B cell (primary cell): ENCODE measurements around the gene DENND10. TPM values are rescaled to one million over a fixed set of nuclear protein-coding genes. Genes with fewer than 3 reads are reported as not detected.

Experiments
- ATAC-seq: fragments of 200-7000 bp; cut with Tn5 transposase; one replicate; pipeline ENCODE4 v1.10.0; 2021; ENCODE audit warnings: low read depth, mild to moderate bottlenecking, moderate number of reproducible peaks, moderate library complexity
- CTCF ChIA-PET: fragments of 350-600 bp; sonication (Branson Sonifier 250); formaldehyde crosslinking; loops from one replicate; lab custom pipeline; 2021; ENCODE audit warnings: antibody characterized with exemption, inconsistent platforms; lab: Charles Lee
- POLR2A ChIA-PET: fragments of 350-600 bp; sonication (Branson Sonifier 250); formaldehyde crosslinking; loops from one replicate; lab custom pipeline; 2021; ENCODE audit warnings: antibody characterized with exemption; lab: Charles Lee
- DNase-seq: peaks from one replicate; pipeline ENCODE4 v3.0.0; 2013
- H2AFZ ChIP-seq: 2 replicates; pipeline ENCODE4 v1.6.1; 2012; ENCODE audit warnings: mild to moderate bottlenecking, low read depth, low read length; ENCODE audit not compliant: insufficient read depth, poor library complexity, severe bottlenecking
- H3K27ac ChIP-seq, 2 donors: 1 replicate in 1 of 2; 2 replicates in 1 of 2; pipeline ENCODE4 v1.5.1; 2012 to 2013; ENCODE audit warnings: low read length in 2 of 2, mild to moderate bottlenecking in 2 of 2, moderate library complexity in 1 of 2
- H3K27me3 ChIP-seq, 4 experiments: fragments of 200-600 bp in 1 of 4; sonication (generic) in 1 of 4; replicated peaks in 1 of 4; 1 replicate in 2 of 4; 2 replicates in 2 of 4; pipeline versions ENCODE4 v1.6.1 to v1.7.0; 2013 to 2016; ENCODE audit warnings: low read length in 3 of 4, mild to moderate bottlenecking in 2 of 4, mixed read lengths in 1 of 4, moderate library complexity in 1 of 4; ENCODE audit not compliant: insufficient read depth in 4 of 4, control insufficient read depth in 3 of 4; ENCODE audit errors: control extremely low read depth in 1 of 4
- H3K36me3 ChIP-seq, 2 experiments: replicated peaks in 1 of 2; 1 replicate in 1 of 2; 2 replicates in 1 of 2; pipeline versions ENCODE4 v1.6.1 to v1.7.1; 2013; ENCODE audit warnings: low read length in 1 of 2; ENCODE audit not compliant: insufficient read depth in 2 of 2, control insufficient read depth in 1 of 2; ENCODE audit errors: control extremely low read depth in 1 of 2, extremely low read depth in 1 of 2
- H3K4me1 ChIP-seq, 2 donors: fragments of 200-600 bp in 1 of 2; sonication (generic) in 1 of 2; 1 replicate in 1 of 2; 2 replicates in 1 of 2; pipeline versions ENCODE4 v1.5.1 to v1.6.1; 2013 to 2017; ENCODE audit warnings: low read length in 2 of 2; ENCODE audit not compliant: control insufficient read depth in 2 of 2, insufficient read depth in 2 of 2
- H3K4me2 ChIP-seq: replicated peaks from 2 replicates; pipeline ENCODE3; 2012; ENCODE audit warnings: mild to moderate bottlenecking, low read depth, low read length; ENCODE audit not compliant: poor library complexity, severe bottlenecking
- H3K4me3 ChIP-seq, 5 experiments: fragments of 200-600 bp in 1 of 5; sonication (generic) in 1 of 5; 1 replicate in 3 of 5; 2 replicates in 2 of 5; pipeline versions ENCODE4 v1.5.1 to v1.7.0; 2011 to 2016; ENCODE audit warnings: low read length in 4 of 5, mild to moderate bottlenecking in 4 of 5, low read depth in 2 of 5, control low read depth in 1 of 5, moderate library complexity in 1 of 5; ENCODE audit not compliant: insufficient read depth in 1 of 5; ENCODE audit errors: control extremely low read depth in 1 of 5, extremely low read depth in 1 of 5
- H3K79me2 ChIP-seq: fragments of 200-600 bp; sonication (generic); one replicate; pipeline ENCODE4 v1.6.0; 2016; ENCODE audit warnings: low read length; ENCODE audit not compliant: control insufficient read depth, insufficient read depth
- H3K9ac ChIP-seq: fragments of 200-600 bp; sonication (generic); 2 replicates; pipeline ENCODE4 v1.6.1; 2017; ENCODE audit warnings: mild to moderate bottlenecking, low read length, moderate library complexity
- H3K9me3 ChIP-seq, 3 donors: one replicate each; pipeline versions ENCODE4 v1.6.1 to v1.7.1; 2013; ENCODE audit warnings: low read length in 2 of 3; ENCODE audit not compliant: control insufficient read depth in 2 of 3, insufficient read depth in 1 of 3; ENCODE audit errors: control extremely low read depth in 1 of 3
- H4K20me1 ChIP-seq: 2 replicates; pipeline ENCODE4 v1.6.0; 2012; ENCODE audit warnings: mild to moderate bottlenecking, low read length; ENCODE audit not compliant: insufficient read depth, control insufficient read depth, poor library complexity, severe bottlenecking
- H3K27ac Mint-ChIP-seq: one replicate; pipeline ENCODE4 v1.8.0; 2021; ENCODE audit warnings: mixed read lengths
- H3K27me3 Mint-ChIP-seq: one replicate; pipeline ENCODE4 v1.8.0; 2021; ENCODE audit warnings: mixed read lengths
- H3K4me1 Mint-ChIP-seq: one replicate; pipeline ENCODE4 v1.8.0; 2021; ENCODE audit warnings: mixed read lengths
- H3K4me3 Mint-ChIP-seq: one replicate; pipeline ENCODE4 v1.8.0; 2021; ENCODE audit warnings: mixed read lengths
- H3K9me3 Mint-ChIP-seq: one replicate; pipeline ENCODE4 v1.8.0; 2022; ENCODE audit warnings: mixed read lengths; ENCODE audit not compliant: insufficient read depth
- EZH2 ChIP-seq: IDR thresholded peaks from 2 replicates; pipeline ENCODE4 v1.6.1; 2012; ENCODE audit warnings: borderline replicate concordance, low read depth, mild to moderate bottlenecking, moderate library complexity, low read length; ENCODE audit not compliant: insufficient read depth, poor library complexity, severe bottlenecking
- WGBS: methylation state at CpG from one replicate; pipeline ENCODE4 v1.1.5; 2013; ENCODE audit warnings: missing lambda C conversion rate; ENCODE audit not compliant: insufficient coverage; 5-methylcytosine and 5-hydroxymethylcytosine counted together
- intact Hi-C: fragments of 100-400 bp; cut with micrococcal nuclease; formaldehyde crosslinking; loops from one replicate; pipeline ENCODE4 v1.10.0; 2022
- polyA plus RNA-seq: library from polyadenylated mRNA; depleted of rRNA; stranded (reverse); fragments of >200 nt; gene quantifications from 2 replicates; pipeline ENCODE4 v1.2.3, GENCODE V29; 2012
- total RNA-seq, 2 donors: library from RNA; stranded (reverse); fragments of 120-200 nt in 1 of 2; gene quantifications; 1 replicate in 1 of 2; 2 replicates in 1 of 2; pipeline versions ENCODE4 v1.2.3 to v1.2.4, GENCODE V29; 2013 to 2022
- TF ChIP-seq, protein P1 (sequence below): fragments of 200-600 bp; IDR thresholded peaks from one replicate; pipeline ENCODE4 v1.8.0; 2022; ENCODE audit warnings: antibody characterized with exemption, mild to moderate bottlenecking

DENND10 gene
- total and polyA plus RNA-seq, 2 donors (not counting 1 experiment from before 2014, with no cell fraction given): 16.6 to 24.4 TPM

- H2AFZ ChIP-seq: no peak overlapping the region
- no peaks in the 10 kb centered on the region for H3K9me3 Mint-ChIP-seq
- ChIA-PET CTCF (no interaction called here), POLR2A (interaction anchor here (0.6 kb wide), 1 partner anchor 198 kb away, joined by 3 read pairs; no protein-coding TSS in a partner anchor)
- no peak overlapping the region for H3K4me2 ChIP-seq
- TF ChIP-seq EZH2: no peak
- TF ChIP-seq, protein P1, sequence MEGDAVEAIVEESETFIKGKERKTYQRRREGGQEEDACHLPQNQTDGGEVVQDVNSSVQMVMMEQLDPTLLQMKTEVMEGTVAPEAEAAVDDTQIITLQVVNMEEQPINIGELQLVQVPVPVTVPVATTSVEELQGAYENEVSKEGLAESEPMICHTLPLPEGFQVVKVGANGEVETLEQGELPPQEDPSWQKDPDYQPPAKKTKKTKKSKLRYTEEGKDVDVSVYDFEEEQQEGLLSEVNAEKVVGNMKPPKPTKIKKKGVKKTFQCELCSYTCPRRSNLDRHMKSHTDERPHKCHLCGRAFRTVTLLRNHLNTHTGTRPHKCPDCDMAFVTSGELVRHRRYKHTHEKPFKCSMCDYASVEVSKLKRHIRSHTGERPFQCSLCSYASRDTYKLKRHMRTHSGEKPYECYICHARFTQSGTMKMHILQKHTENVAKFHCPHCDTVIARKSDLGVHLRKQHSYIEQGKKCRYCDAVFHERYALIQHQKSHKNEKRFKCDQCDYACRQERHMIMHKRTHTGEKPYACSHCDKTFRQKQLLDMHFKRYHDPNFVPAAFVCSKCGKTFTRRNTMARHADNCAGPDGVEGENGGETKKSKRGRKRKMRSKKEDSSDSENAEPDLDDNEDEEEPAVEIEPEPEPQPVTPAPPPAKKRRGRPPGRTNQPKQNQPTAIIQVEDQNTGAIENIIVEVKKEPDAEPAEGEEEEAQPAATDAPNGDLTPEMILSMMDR: no peak
- H4K20me1 ChIP-seq: no peaks in the 10 kb centered on the region
- H3K9me3 ChIP-seq: no peaks in the 10 kb centered on the region
- no peak overlapping the region for H3K4me3 ChIP-seq
- no peak overlapping the region for H3K9ac ChIP-seq
- DNase-seq (no peak), ATAC-seq (no peak)
- H3K4me1 Mint-ChIP-seq: peaks cover 3% of the 10 kb centered on the region
- H3K36me3 ChIP-seq: peaks cover 1 to 26% of the 10 kb centered on the region in 2 experiments
- no peaks in the 10 kb centered on the region for H3K79me2 ChIP-seq
- 96% methylated on average over 7 of the region's 9 CpGs for WGBS
- no peaks in the 10 kb centered on the region for H3K27me3 ChIP-seq
- H3K27ac ChIP-seq: no peak overlapping the region
- no peak overlapping the region for H3K27ac Mint-ChIP-seq
- peaks cover 0 to 2% of the 10 kb centered on the region in 2 donors for H3K4me1 ChIP-seq
- H3K4me3 Mint-ChIP-seq: no peak overlapping the region
- intact Hi-C loops: no loop called here
- H3K27me3 Mint-ChIP-seq: no peaks in the 10 kb centered on the region
Measured at GRCh38 chr10:119115926-119116325, 12.0 kb downstream of the DENND10 start.

GRCh38 chr10:119116326-119116951 is 12.5 kb downstream of the DENND10 start:
- Histone ChIP-seq H2AFZ (no peak overlapping the region), H3K4me3 (no peak overlapping the region), H3K79me2 (no peaks in the 10 kb centered on the region), H4K20me1 (no peaks in the 10 kb centered on the region), H3K4me2 (no peak overlapping the region), H3K27ac (no peak overlapping the region), H3K9ac (no peak overlapping the region), H3K4me1 (peaks cover 0 to 2% of the 10 kb centered on the region in 2 donors), H3K36me3 (peaks cover 1 to 26% of the 10 kb centered on the region in 2 experiments), H3K27me3 (no peaks in the 10 kb centered on the region), H3K9me3 (no peaks in the 10 kb centered on the region)
- Mint-ChIP-seq H3K4me1 (peaks cover 3% of the 10 kb centered on the region), H3K4me3 (no peak overlapping the region), H3K27me3 (no peaks in the 10 kb centered on the region), H3K27ac (no peak overlapping the region), H3K9me3 (no peaks in the 10 kb centered on the region)
- 100% methylated on average over 4 of the region's 6 CpGs for WGBS
- CTCF ChIA-PET: no interaction called here
- TF ChIP-seq EZH2: no peak
- TF ChIP-seq, protein P1: no peak
- intact Hi-C loops: no loop called here
- ATAC-seq (no peak), DNase-seq (no peak)
- POLR2A ChIA-PET: interaction anchor here (0.6 kb wide), 1 partner anchor 198 kb away, joined by 3 read pairs; no protein-coding TSS in a partner anchor
